ENCODE results near the gene TAMM41. TPM values are rescaled to one million over a fixed set of nuclear protein-coding genes. Genes with fewer than 3 reads are reported as not detected.
"Not testable (repeated sequence)": the region's sequence is repeated elsewhere in the genome, so short reads cannot be mapped to it uniquely, and the experiment has no call there.

TAMM41 gene, protein sequence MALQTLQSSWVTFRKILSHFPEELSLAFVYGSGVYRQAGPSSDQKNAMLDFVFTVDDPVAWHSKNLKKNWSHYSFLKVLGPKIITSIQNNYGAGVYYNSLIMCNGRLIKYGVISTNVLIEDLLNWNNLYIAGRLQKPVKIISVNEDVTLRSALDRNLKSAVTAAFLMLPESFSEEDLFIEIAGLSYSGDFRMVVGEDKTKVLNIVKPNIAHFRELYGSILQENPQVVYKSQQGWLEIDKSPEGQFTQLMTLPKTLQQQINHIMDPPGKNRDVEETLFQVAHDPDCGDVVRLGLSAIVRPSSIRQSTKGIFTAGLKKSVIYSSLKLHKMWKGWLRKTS
- total RNA-seq: 4.6 and 5.6 TPM in 2 replicates
- 9.0 and 11.2 TPM in 2 replicates for polyA plus RNA-seq
- 8.9 and 11.7 TPM in 2 replicates for polyA plus RNA-seq (2012)
- 1.6 and 5.6 TPM in 2 replicates for polyA minus RNA-seq (ENCODE audit: low replicate concordance)

- Histone ChIP-seq H3K27me3 (ENCODE audit: control insufficient read depth, insufficient read depth, low read length) (no peaks in the 10 kb centered on the region), H3K27ac (ENCODE audit: insufficient read depth, low read length) (peak within 1 kb of the TSS; percentile 81)
Observed at GRCh38 chr3:11846281-11847266, at the start of gene TAMM41. Gene TAMM41, minus strand, starts transcription at chr3:11846885. Its CDS starts 249 bp downstream, at chr3:11846636.

DNA sequence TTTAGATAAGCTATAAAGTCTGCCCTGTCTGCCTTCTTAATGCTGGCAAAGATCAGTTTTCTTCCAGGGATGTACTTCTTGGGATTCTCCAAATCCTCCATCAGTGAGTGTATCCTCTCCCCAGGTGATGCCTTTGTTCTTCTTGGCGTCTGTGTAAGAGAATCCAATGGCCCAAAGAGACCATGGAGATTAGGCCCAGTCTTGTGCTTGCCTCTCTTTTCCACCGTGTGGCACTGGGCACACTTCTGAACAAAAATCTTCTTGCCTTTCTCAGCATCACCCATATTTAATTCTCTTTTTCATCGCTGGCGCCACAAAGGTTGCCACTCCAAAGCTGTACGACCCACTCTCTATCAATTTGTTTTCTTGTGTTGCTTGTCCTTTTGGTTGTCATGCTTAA lies 32.2 kb upstream of the TAMM41 start:
- no peak overlapping the region for H3K9ac ChIP-seq (ENCODE audit: insufficient read depth, low read length)
- no peak for DNase-seq (ENCODE audit: low read depth in 2 of 2)
- no peaks in the 10 kb centered on the region for H3K36me3 ChIP-seq (ENCODE audit: control insufficient read depth, insufficient read depth, low read length)
- no peak overlapping the region for H3K27ac ChIP-seq (ENCODE audit: insufficient read depth, low read length)
- no peaks in the 10 kb centered on the region for H4K20me1 ChIP-seq (ENCODE audit: control insufficient read depth, extremely low read depth, insufficient read depth, low read length)
- no peak overlapping the region for H3K4me2 ChIP-seq (ENCODE audit: extremely low read depth, insufficient read depth, low read length)
- TF ChIP-seq CTCF (conservative IDR thresholded peaks at IDR 0.05 in 1 of 2, IDR thresholded peaks at IDR 0.05 in 1 of 2; ENCODE audit: low read depth in 1 of 2, low read length in 2 of 2) (peak in 1 of 2 donors; percentile 2), EZH2 (IDR thresholded peaks at IDR 0.05; ENCODE audit: low read length, missing control alignments) (no peak)
- H3K9me3 ChIP-seq (ENCODE audit: control insufficient read depth, insufficient read depth, low read depth, low read length): no peaks in the 10 kb centered on the region
- H3K27me3 ChIP-seq (ENCODE audit: control insufficient read depth, insufficient read depth, low read length): no peaks in the 10 kb centered on the region
- no peaks in the 10 kb centered on the region for H3K4me1 ChIP-seq (ENCODE audit: control insufficient read depth, extremely low read depth, insufficient read depth, low read length)
- H2AFZ ChIP-seq (ENCODE audit: low read length): no peak overlapping the region
- no peaks in the 10 kb centered on the region for H3K79me2 ChIP-seq (ENCODE audit: control insufficient read depth, insufficient read depth, low read length)
- no peak overlapping the region for H3K4me3 ChIP-seq (replicated peaks in 1 of 4; ENCODE audit: control extremely low read depth in 1 of 4, insufficient read depth in 1 of 4, low read depth in 3 of 4, low read length in 4 of 4)

More at GRCh38 chr3:11846281-11847266, at the start of gene TAMM41:
- Histone ChIP-seq H3K9me3 (ENCODE audit: control insufficient read depth, insufficient read depth, low read depth, low read length) (no peaks in the 10 kb centered on the region), H3K79me2 (ENCODE audit: control insufficient read depth, insufficient read depth, low read length) (peaks cover 13% of the 10 kb centered on the region), H3K4me1 (ENCODE audit: control insufficient read depth, extremely low read depth, insufficient read depth, low read length) (no peaks in the 10 kb centered on the region), H2AFZ (ENCODE audit: low read length) (peak within 1 kb of the TSS; percentile 98), H3K9ac (ENCODE audit: insufficient read depth, low read length) (peak within 1 kb of the TSS; percentile 90), H3K36me3 (ENCODE audit: control insufficient read depth, insufficient read depth, low read length) (peaks cover 5% of the 10 kb centered on the region), H3K4me2 (ENCODE audit: extremely low read depth, insufficient read depth, low read length) (peak within 1 kb of the TSS; percentile 42), H4K20me1 (ENCODE audit: control insufficient read depth, extremely low read depth, insufficient read depth, low read length) (no peaks in the 10 kb centered on the region), H3K4me3 (replicated peaks in 1 of 4; ENCODE audit: control extremely low read depth in 1 of 4, insufficient read depth in 1 of 4, low read depth in 3 of 4, low read length in 4 of 4) (peak within 1 kb of the TSS; percentile 94 to 99 (median 97))
- TF ChIP-seq EZH2 (IDR thresholded peaks at IDR 0.05; ENCODE audit: low read length, missing control alignments) (no peak), CTCF (conservative IDR thresholded peaks at IDR 0.05 in 1 of 2, IDR thresholded peaks at IDR 0.05 in 1 of 2; ENCODE audit: low read depth in 1 of 2, low read length in 2 of 2) (peak; percentile 50 to 80)
- DNase-seq (ENCODE audit: low read depth in 2 of 2): peak; percentile 89 to 91

DNA sequence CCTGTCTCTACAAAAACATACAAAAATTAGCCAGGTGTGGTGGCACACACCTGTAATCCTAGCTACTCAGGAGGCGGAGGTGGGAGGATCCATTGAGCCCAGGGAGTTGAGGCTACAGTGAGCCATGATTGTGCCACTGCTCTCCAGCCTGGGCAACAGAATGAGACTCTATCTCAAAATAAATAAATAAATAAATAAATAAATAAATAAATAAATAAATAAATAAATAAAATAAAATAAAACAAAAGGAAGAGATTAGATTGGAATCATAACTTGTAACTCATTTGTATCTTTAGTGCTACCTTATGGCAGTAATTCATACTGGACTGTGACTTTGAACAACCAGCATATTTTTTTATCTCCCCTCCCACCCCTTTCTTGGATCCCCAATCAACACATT lies 28.0 kb upstream of the TAMM41 start:
- not testable (repeated sequence) for H4K20me1 ChIP-seq (ENCODE audit: control insufficient read depth, extremely low read depth, insufficient read depth, low read length); H3K36me3 ChIP-seq (ENCODE audit: control insufficient read depth, insufficient read depth, low read length); H3K9ac ChIP-seq (ENCODE audit: insufficient read depth, low read length); H3K4me3 ChIP-seq (replicated peaks in 1 of 4; ENCODE audit: control extremely low read depth in 1 of 4, insufficient read depth in 1 of 4, low read depth in 3 of 4, low read length in 4 of 4); H3K27ac ChIP-seq (ENCODE audit: insufficient read depth, low read length); H3K9me3 ChIP-seq (ENCODE audit: control insufficient read depth, insufficient read depth, low read depth, low read length); H3K27me3 ChIP-seq (ENCODE audit: control insufficient read depth, insufficient read depth, low read length); H3K4me2 ChIP-seq (ENCODE audit: extremely low read depth, insufficient read depth, low read length); H2AFZ ChIP-seq (ENCODE audit: low read length); H3K4me1 ChIP-seq (ENCODE audit: control insufficient read depth, extremely low read depth, insufficient read depth, low read length); DNase-seq (ENCODE audit: low read depth in 2 of 2); H3K79me2 ChIP-seq (ENCODE audit: control insufficient read depth, insufficient read depth, low read length)

DNA sequence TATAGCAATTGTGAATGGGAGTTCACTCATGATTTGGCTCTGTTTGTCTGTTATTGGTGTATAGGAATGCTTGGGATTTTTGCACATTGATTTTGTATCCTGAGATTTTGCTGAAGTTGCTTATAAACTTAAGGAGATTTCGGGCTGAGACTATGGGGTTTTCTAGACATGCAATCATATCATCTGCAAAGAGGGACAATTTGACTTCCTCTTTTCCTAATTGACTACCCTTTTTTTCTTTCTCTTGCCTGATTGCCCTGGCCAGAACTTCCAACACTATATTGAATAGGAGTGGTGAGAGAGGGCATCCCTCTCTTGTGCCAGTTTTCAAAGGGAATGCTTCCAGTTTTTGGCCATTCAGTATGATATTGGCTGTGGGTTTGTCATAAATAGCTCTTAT lies 17.1 kb upstream of the TAMM41 start:
- not testable (repeated sequence) for H3K4me3 ChIP-seq (replicated peaks in 1 of 4; ENCODE audit: control extremely low read depth in 1 of 4, insufficient read depth in 1 of 4, low read depth in 3 of 4, low read length in 4 of 4); H3K36me3 ChIP-seq (ENCODE audit: control insufficient read depth, insufficient read depth, low read length); H3K9ac ChIP-seq (ENCODE audit: insufficient read depth, low read length); H3K27ac ChIP-seq (ENCODE audit: insufficient read depth, low read length); H3K9me3 ChIP-seq (ENCODE audit: control insufficient read depth, insufficient read depth, low read depth, low read length); H3K4me2 ChIP-seq (ENCODE audit: extremely low read depth, insufficient read depth, low read length); H3K27me3 ChIP-seq (ENCODE audit: control insufficient read depth, insufficient read depth, low read length); DNase-seq (ENCODE audit: low read depth in 2 of 2); H3K4me1 ChIP-seq (ENCODE audit: control insufficient read depth, extremely low read depth, insufficient read depth, low read length); H4K20me1 ChIP-seq (ENCODE audit: control insufficient read depth, extremely low read depth, insufficient read depth, low read length); H3K79me2 ChIP-seq (ENCODE audit: control insufficient read depth, insufficient read depth, low read length); H2AFZ ChIP-seq (ENCODE audit: low read length)

DNA sequence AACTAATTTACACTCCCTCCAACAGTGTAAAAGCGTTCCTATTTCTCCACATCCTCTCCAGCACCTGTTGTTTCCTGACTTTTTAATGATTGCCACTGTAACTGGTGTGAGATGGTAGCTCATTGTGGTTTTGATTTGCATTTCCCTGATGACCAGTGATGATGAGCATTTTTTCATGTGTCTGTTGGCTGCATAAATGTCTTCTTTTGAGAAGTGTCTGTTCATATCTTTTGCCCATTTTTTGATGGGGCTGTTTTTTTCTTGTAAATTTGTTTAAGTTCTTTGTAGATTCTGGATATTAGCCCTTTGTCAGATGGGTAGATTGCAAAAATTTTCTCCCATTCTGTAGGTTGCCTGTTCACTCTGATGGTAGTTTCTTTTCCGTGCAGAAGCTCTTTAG lies 15.9 kb upstream of the TAMM41 start:
- not testable (repeated sequence) for H3K27ac ChIP-seq (ENCODE audit: insufficient read depth, low read length); H3K9me3 ChIP-seq (ENCODE audit: control insufficient read depth, insufficient read depth, low read depth, low read length); H3K79me2 ChIP-seq (ENCODE audit: control insufficient read depth, insufficient read depth, low read length); H3K9ac ChIP-seq (ENCODE audit: insufficient read depth, low read length); H3K36me3 ChIP-seq (ENCODE audit: control insufficient read depth, insufficient read depth, low read length); H4K20me1 ChIP-seq (ENCODE audit: control insufficient read depth, extremely low read depth, insufficient read depth, low read length); DNase-seq (ENCODE audit: low read depth in 2 of 2); H3K4me1 ChIP-seq (ENCODE audit: control insufficient read depth, extremely low read depth, insufficient read depth, low read length); H3K4me3 ChIP-seq (replicated peaks in 1 of 4; ENCODE audit: control extremely low read depth in 1 of 4, insufficient read depth in 1 of 4, low read depth in 3 of 4, low read length in 4 of 4); H2AFZ ChIP-seq (ENCODE audit: low read length); H3K4me2 ChIP-seq (ENCODE audit: extremely low read depth, insufficient read depth, low read length); H3K27me3 ChIP-seq (ENCODE audit: control insufficient read depth, insufficient read depth, low read length)
